Dendritic cell treated with granulocyte-macrophage colony-stimulating factor and Interleukin-4, amounts not matched to agents 40 ng/mL and 50 ng/mL, for 4 days (primary cell): ENCODE results near the gene KLF15.

Experiments
- H3K27ac Mint-ChIP-seq: one replicate; pipeline ENCODE4 v1.8.0; 2022; ENCODE audit warnings: mild to moderate bottlenecking, mixed read lengths
- H3K27me3 Mint-ChIP-seq: one replicate; pipeline ENCODE4 v1.8.0; 2022; ENCODE audit warnings: mild to moderate bottlenecking, mixed read lengths
- H3K36me3 Mint-ChIP-seq: one replicate; pipeline ENCODE4 v1.8.0; 2022; ENCODE audit warnings: low read depth, mixed read lengths
- H3K4me1 Mint-ChIP-seq: one replicate; pipeline ENCODE4 v1.8.0; 2022; ENCODE audit warnings: low read depth, mixed read lengths
- H3K4me3 Mint-ChIP-seq: one replicate; pipeline ENCODE4 v1.8.0; 2022; ENCODE audit warnings: mild to moderate bottlenecking, moderate library complexity, mixed read lengths
- H3K9me3 Mint-ChIP-seq: one replicate; pipeline ENCODE4 v1.8.0; 2022; ENCODE audit warnings: mixed read lengths
- intact Hi-C: fragments of 100-400 bp; cut with micrococcal nuclease; formaldehyde crosslinking; loops from one replicate; pipeline ENCODE4 v1.15.0; 2022

KLF15 gene

DNA sequence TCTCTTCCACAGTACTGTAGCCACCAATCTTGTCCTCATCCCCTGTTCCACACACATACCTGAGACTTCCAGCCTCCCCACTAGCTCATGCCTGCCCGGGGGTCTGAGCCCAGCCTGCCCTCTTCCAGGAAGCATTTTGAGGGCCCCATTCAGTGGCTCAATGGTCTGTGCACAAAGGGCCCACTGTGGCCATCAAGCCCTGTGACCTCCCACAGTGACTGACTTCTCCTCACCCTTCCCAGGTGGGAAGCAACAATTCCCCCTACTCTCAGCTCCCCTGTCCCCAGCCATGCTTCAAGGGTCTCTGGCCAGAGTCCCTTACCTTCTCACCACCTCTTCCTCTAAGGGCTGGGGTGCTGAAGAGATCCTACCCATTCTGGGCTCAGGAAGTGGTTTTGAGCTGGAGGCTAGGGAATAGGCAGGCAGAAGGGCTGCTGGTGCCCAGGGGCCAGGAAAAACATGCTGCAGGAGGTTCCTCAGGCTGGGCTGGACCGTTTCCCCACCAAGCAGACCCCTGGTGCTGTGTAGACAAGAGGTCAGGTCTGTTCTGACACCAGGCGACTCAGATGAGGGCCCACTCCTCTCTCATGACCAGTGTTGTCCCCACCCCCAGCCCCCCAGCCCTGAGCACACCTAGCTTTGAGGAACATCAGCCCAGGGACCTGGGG lies 3.0 kb upstream of the KLF15 start:
- Mint-ChIP-seq H3K9me3 (no peaks in the 10 kb centered on the region), H3K27me3 (peaks cover 69% of the 10 kb centered on the region), H3K4me3 (no peak overlapping the region)

DNA sequence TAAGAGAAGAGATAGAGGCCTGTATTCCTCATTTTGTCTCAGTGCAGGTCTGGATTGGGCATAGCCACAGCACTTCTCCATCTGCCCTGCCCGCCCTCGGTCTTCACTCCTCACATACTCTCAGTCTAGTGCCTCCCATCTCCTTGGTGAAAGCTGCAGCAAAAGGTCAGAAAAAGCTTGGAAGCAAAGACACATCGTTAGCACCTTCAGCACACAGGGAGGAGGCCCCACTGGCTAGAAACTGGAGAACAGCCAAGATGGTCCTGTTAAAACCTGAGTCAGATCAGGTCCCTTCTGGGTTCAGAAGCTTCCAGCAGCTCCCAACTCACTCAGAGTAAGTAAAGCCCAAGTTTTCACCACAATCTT lies 1.6 kb upstream of the KLF15 start:
- H3K4me3 Mint-ChIP-seq = no peak overlapping the region
- peaks cover 78% of the 10 kb centered on the region for H3K27me3 Mint-ChIP-seq

More for the DNA sequence above, 3.0 kb upstream of the KLF15 start:
- H3K27ac Mint-ChIP-seq = no peak overlapping the region
- H3K4me1 Mint-ChIP-seq = peaks cover 16% of the 10 kb centered on the region
- no peaks in the 10 kb centered on the region for H3K36me3 Mint-ChIP-seq
- intact Hi-C loops = no loop called here

DNA sequence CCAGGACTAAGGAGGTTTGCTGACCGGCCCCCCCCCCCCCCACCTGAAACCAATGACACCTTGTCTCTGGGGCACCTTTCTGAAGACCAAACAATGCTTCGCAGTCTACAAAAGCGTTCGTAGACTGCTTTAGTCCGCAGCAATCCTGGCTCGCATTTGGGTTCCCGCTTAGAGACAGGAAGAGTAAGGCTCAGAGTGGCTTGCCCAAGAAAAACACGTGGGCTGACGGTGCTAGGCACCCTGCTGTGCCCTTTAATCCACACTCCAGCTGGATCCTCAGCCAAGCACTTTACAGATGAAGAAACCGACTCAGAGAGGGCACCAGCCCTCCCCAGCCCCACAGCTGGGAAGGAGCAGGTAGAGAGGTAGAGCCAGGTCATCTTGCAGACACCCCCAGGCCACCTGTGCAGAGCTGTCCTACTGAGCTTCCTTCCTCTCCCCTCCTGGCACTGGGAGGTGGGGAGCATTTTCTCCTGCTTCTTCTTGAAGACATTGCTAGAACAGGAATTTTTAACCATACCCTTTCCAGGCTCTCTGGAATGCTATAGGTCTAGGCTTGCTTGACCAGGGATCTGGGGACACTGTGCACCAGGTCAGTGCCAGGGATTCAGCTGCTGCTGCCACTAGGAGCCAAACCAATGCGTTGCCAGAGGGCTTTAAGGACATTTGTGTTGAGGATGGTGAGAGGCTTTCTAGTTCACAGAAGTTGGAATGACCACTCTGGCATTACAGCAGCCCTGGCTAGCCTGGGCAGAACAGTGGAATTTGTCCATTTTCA lies 1.0 kb upstream of the KLF15 start:
- Mint-ChIP-seq H3K4me3 (peak overlapping the region; percentile 72), H3K36me3 (no peaks in the 10 kb centered on the region), H3K27me3 (peaks cover 78% of the 10 kb centered on the region), H3K4me1 (peaks cover 16% of the 10 kb centered on the region), H3K9me3 (no peaks in the 10 kb centered on the region), H3K27ac (no peak overlapping the region)
- intact Hi-C loops = loop anchor here (10.0 kb wide), 1 partner anchor 117 kb away; the partner anchor contains the start of gene ZXDC

More for the DNA sequence above, 1.6 kb upstream of the KLF15 start:
- no peaks in the 10 kb centered on the region for H3K36me3 Mint-ChIP-seq
- H3K4me1 Mint-ChIP-seq = peaks cover 16% of the 10 kb centered on the region
- intact Hi-C loops = loop anchor here (10.0 kb wide), 1 partner anchor 116 kb away; the partner anchor contains the start of gene ZXDC
- no peaks in the 10 kb centered on the region for H3K9me3 Mint-ChIP-seq
- H3K27ac Mint-ChIP-seq = no peak overlapping the region

DNA sequence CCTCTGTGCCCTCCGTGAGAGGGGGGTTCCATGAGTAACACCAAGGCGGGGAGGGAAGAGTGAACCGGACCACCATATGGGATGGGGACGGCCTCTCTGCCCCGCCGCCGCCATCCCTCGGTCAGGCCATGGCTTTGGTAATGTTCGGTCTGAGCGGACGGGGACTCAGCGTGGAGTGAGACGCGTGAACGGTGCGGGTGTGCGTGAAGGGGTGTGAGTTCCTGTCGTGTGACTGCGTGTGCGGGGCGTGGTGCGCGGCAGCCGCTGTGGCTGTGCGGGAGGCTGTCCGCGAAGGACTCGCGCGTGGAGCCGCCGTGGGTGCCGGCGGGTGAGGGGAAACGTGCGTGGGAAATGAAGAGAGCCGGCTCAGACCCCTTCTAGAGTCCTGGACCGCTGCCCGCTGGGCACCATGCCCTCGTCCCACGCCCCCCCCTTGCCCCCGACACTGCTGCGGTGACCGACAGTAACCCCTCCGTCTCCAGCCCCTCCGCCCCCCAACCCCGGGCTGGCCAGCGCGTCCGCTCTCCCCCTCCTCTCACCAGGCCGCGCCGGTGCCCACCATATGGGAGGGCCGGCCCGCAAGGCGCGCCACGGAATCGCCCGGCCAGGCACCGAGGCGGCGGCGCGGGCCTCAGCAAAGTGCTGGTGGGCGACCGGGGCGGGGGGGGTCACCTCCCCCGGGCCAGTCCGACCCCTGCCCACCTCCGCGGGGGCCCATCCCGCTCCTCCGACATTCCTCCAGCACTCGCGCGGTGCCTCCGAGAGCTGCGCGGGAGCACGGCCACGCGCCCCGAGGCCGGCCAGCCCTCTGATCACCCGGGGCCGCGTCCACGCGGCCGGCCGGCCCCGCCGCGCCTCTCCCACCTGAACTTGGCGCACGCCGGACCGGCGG lies 589 bp downstream of the KLF15 start:
- Mint-ChIP-seq H3K9me3 (no peaks in the 10 kb centered on the region), H3K4me1 (peaks cover 16% of the 10 kb centered on the region), H3K27me3 (peaks cover 70% of the 10 kb centered on the region), H3K36me3 (no peaks in the 10 kb centered on the region), H3K27ac (peak overlapping the region; percentile 34), H3K4me3 (peak overlapping the region; percentile 68)
- intact Hi-C loops = loop anchor here (10.0 kb wide), 1 partner anchor 118 kb away; the partner anchor contains the start of gene ZXDC

DNA sequence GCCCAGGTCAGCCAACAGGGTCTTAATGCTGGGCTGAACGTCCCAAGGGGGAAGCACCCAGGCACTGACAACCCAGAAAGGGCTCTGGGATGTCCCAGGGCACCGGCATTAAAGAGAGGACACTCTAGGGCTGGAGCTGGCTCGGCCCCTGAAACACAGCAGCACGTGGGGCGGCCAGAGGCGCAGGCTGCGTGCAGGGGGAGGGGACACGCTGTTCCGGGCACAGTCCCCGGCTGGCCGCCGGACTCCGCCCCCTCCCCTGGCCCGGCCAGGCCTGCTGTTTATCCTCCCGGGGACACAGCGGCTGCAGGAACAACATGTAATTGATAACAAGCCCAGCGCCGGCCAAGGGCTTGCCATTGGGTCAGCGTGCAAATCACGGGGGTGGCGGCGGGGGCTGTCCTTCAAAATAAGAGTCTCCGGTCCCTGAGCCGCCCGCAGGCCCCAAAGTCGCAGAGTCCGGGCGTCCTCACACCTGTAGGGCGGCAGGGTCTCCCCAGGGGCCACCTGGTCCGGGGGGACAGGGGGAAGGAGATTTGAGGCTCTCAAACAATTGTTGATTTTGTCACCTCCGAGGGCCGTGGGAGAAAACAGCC lies 1.3 kb downstream of the KLF15 start:
- H3K4me3 Mint-ChIP-seq = peak overlapping the region; percentile 68
- H3K4me1 Mint-ChIP-seq = peaks cover 16% of the 10 kb centered on the region
- no peaks in the 10 kb centered on the region for H3K9me3 Mint-ChIP-seq
- H3K36me3 Mint-ChIP-seq = no peaks in the 10 kb centered on the region
- peak overlapping the region; percentile 34 for H3K27ac Mint-ChIP-seq
- intact Hi-C loops = loop anchor here (10.0 kb wide), 1 partner anchor 119 kb away; the partner anchor contains the start of gene ZXDC
- H3K27me3 Mint-ChIP-seq = peaks cover 65% of the 10 kb centered on the region

DNA sequence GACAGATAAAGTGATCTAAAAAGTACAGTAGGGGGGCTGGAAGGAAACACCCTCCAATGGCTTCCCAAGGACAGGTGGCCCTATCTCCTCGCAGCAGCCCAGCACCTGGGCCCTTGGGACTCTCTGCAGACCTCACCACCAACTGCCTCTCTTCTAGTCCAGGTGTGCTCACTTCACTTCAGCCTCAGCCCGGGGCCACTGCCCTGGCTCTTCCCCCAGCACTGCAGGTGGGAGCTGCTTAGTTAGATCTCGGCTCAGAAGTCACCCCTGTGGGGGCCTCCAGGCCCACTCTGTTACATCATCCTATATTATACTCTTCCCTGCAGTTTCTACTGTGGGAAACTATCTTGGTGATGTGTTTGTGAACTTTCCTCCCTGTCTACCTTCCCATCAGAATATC lies 2.0 kb downstream of the KLF15 start:
- Mint-ChIP-seq H3K9me3 (no peaks in the 10 kb centered on the region), H3K36me3 (no peaks in the 10 kb centered on the region), H3K27ac (no peak overlapping the region), H3K4me1 (peaks cover 16% of the 10 kb centered on the region), H3K27me3 (peaks cover 59% of the 10 kb centered on the region), H3K4me3 (no peak overlapping the region)
- intact Hi-C loops = loop anchor here (10.0 kb wide), 1 partner anchor 120 kb away; the partner anchor contains the start of gene ZXDC

DNA sequence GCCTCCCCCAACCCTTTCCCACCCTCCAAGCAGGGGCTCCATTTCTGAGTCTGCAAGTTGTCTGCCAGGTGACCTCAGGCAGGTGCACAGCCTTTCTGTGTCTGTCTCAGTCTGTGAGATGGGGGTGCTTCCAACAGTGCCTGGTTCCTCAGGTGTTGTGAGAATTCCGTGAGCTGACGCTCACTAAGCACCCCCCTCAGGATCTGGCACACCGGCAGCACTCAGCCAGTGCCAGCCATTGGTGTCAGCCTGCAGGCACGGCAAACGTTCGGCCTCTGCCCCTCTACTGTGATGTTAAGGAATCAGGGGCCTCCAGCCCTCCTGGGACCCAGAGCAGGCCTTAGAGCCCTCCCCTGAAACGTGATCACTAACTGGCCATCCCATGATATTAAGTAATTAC lies 2.4 kb downstream of the KLF15 start:
- peaks cover 56% of the 10 kb centered on the region for H3K27me3 Mint-ChIP-seq
- H3K27ac Mint-ChIP-seq = no peak overlapping the region
- no peaks in the 10 kb centered on the region for H3K36me3 Mint-ChIP-seq
- intact Hi-C loops = loop anchor here (10.0 kb wide), 1 partner anchor 120 kb away; the partner anchor contains the start of gene ZXDC
- H3K9me3 Mint-ChIP-seq = no peaks in the 10 kb centered on the region
- peaks cover 16% of the 10 kb centered on the region for H3K4me1 Mint-ChIP-seq
- H3K4me3 Mint-ChIP-seq = no peak overlapping the region

DNA sequence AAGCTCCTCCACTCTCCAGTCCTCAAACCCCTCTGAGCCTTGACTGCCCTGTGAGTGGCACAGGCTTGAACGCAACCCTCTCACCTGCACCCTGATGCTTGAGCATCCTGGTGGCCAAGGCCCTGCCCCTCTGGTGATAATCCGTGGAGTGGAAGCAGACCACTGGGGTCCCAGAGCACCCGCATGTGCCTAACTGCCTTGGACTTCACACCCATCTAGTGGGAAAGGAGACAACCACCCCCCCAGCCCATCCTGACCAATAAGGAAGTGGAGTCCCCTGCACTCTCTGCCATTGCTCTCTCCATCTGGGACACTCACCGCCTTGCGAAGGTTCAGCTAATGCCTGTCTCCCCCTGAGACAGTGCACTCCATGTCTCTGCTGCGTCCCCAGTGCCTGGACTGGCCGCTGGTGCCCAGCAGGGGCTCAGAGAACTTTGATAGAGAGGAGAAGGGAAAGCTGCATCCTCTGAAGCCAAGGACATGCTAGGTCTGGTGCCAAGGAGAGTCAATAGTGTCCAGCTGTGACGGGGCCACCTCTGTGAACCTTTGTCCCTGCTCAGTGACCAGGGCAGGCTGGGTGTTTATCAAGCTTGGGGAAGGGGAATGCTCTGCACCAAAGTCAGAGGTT lies 3.4 kb downstream of the KLF15 start:
- intact Hi-C loops = loop anchor here (10.0 kb wide), 1 partner anchor 121 kb away; the partner anchor contains the start of gene ZXDC
- Mint-ChIP-seq H3K4me1 (peaks cover 16% of the 10 kb centered on the region), H3K27me3 (peaks cover 48% of the 10 kb centered on the region), H3K27ac (no peak overlapping the region), H3K9me3 (no peaks in the 10 kb centered on the region), H3K36me3 (no peaks in the 10 kb centered on the region), H3K4me3 (no peak overlapping the region)

DNA sequence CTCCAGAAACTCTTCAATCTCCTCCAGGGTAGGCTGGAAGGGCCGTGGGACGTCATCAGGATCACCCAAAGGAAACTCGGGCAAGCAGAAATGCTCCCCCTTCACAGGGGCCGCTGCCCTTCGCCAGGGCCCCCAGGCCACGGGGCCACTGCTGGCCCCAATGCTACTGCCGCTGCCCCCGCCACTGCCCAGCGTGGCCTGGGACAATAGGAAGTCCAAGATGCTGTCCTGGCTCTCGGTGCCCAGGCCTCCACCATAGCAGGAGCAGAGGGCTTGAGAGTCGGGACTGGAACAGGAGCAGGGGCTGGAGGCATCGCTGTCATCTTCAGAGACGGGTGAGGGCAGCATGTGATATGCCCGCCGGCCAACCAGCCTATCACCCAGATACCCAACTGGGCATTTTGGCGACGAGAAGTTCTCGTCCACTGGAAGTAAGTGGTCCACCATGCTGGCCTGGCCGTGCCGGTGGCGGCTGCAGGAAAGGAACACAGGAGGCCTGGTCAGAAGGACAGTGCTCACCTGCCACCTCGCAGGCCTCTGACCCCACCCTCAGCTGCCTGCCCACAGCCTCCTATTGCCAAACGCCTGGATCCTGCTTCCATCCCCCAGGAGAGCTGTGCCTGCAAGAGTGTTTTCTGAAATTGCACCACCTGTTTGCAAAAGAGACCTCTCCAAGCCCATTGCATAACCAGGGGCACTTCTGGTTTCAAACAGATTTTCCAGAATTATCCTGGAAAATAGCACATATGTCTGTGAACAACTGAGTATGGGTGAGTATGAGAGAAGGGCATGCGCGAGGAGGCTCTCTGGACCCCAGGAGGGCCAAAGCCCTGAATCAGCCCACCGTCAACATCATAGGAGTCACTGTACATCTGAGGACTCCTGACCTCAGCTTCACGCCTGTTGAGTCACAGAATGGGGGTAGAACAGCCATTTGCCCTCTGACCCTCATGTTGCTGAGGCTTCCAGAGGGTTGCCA lies 4.4 kb downstream of the KLF15 start:
- Mint-ChIP-seq H3K4me1 (peaks cover 11% of the 10 kb centered on the region), H3K9me3 (no peaks in the 10 kb centered on the region), H3K36me3 (no peaks in the 10 kb centered on the region), H3K4me3 (no peak overlapping the region), H3K27me3 (peaks cover 38% of the 10 kb centered on the region), H3K27ac (no peak overlapping the region)
- intact Hi-C loops = loop anchor here (10.0 kb wide), 1 partner anchor 122 kb away; the partner anchor contains the start of gene ZXDC

DNA sequence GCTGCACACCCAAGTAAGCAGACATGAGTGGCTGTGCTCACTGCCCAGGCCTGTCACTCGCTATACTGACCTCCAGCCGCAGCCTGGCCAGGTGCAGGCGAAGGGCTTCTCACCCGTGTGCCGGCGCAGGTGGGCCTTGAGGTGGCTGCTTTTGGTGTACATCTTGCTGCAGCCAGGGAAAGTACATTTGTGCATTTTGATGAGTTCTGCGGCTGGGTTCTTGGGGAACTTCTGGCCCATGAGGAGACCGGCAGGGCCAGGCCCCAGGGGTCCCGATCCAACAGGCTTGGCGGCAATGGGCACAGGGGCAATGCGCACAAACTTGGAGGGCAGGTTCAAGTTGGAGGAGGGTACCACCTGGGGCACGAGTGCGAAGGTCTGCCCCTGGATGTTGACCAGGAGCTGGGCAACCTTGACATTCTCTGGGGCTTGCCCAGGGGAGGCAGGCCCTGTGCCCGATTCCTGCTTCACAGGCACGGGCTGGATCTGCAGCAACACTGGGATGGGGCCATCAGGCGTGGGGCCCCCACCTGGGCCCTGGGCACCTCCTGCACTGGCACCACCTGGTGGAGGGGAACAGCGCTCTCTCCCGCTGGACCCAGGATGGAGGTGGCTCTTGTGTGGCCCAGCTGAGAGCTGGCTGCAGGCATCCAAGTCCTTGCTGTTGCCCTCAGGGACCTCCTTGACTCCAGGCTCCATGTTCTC lies 5.3 kb downstream of the KLF15 start:
- Mint-ChIP-seq H3K4me1 (peaks cover 8% of the 10 kb centered on the region), H3K27ac (no peak overlapping the region), H3K9me3 (no peaks in the 10 kb centered on the region), H3K27me3 (peaks cover 35% of the 10 kb centered on the region), H3K4me3 (no peak overlapping the region), H3K36me3 (no peaks in the 10 kb centered on the region)
- intact Hi-C loops = loop anchor here (10.0 kb wide), 1 partner anchor 123 kb away; the partner anchor contains the start of gene ZXDC

DNA sequence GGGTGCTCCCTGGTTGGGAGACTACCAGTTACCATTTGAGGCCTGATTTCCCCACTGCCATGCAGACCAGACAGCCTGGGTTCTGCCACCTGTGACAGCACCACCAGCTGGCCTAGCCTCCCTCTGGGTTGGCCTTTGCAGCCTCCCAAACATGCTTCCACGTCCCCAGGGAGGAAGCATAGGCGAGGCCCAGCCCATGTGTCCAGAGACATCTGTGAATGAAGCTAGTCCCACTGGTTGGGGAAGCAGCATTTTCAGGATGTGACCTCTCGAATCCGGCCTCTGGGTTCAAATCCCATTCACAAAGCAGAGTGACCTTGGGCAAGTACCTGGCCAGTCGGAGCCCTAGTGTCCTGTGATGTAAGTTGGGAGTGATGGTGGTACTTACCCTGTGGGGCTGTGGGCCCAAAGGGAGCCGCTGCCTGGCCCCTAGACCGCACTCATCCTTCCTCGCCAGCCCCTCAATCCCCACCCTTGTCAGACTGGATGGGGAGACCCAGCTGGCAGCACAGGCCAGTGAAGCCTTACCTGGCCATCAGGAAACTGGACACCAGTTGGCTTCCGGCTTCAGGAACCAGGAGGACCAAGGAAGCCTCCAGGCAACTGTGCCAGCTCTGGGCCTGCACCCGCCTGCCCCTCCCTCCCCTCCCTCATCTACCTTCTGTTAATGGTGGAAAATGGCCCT lies 6.0 kb downstream of the KLF15 start:
- no peak overlapping the region for H3K27ac Mint-ChIP-seq
- no peaks in the 10 kb centered on the region for H3K9me3 Mint-ChIP-seq
- H3K4me1 Mint-ChIP-seq = peaks cover 3% of the 10 kb centered on the region
- H3K27me3 Mint-ChIP-seq = peaks cover 30% of the 10 kb centered on the region
- intact Hi-C loops = loop anchor here (10.0 kb wide), 1 partner anchor 124 kb away; the partner anchor contains the start of gene ZXDC
- no peaks in the 10 kb centered on the region for H3K36me3 Mint-ChIP-seq
- no peak overlapping the region for H3K4me3 Mint-ChIP-seq
